HG02840 (cell line): ENCODE measurements around the gene ELMOD3.

ENCODE experiments used
- ATAC-seq: cut with Tn5 transposase; IDR thresholded peaks from one replicate; pipeline ENCODE4 v1.9.1; 2021; ENCODE audit warnings: mild to moderate bottlenecking, moderate library complexity, moderate number of reproducible peaks; ENCODE audit not compliant: unreplicated experiment, low FRiP score

ELMOD3 gene

DNA sequence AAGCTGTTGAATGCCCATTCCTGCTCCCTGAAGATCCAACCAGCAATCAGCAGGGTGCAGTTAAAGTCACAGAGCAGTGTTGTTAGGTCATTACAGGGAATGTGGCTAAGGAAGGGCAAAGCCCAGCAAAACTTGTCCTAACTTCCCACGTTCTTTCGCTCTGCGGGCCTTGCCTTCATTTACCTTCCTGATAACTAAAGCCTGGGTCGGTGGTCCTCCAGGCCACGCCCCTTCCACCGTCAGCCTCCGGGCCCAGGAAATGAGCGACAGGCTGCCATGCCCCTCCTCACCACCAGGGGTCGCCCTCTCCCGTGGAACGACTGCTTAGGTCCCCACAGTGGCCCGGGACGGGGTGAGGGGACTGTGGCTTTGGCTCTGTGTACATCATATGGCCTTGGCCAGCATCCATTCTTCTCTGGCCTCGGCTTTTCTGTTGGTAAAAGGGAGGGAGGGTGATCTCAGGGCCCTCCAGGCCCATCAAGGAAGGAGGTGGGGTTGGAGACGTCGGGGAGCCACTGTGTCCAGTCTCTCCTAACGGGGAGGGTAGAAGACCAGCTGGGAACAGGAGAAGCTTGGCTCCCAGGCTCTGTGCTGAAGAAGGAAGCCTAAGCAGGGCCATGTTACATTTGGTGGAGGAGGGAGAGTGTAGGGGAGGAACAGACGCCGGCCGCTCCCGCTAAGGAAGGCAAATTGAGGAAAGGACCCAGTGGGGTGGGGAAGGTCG, 66.1 kb downstream of the ELMOD3 start:
- ATAC-seq: no peak

- ATAC-seq: no peak
Observed at GRCh38 chr2:85421260-85422071, 66.9 kb downstream of the ELMOD3 start.

DNA sequence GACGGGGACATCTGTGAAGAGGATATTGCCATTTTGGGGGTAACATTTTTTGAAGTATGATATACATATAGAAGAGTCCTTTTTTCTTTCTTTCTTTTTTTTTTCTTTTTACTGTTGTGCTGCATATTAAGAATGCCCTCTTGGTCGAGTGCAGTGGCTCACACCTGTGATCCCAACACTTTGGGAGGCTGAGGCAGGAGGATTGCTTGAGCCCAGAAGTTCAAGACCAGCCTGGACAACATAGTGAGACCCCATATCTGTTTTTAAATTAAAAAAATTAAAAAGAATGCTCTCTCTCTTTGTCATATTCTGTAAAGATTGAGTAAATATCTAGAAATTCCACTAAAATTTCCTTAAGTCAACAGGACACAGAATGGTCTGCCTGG, 67.5 kb downstream of the ELMOD3 start:
- ATAC-seq: no peak

DNA sequence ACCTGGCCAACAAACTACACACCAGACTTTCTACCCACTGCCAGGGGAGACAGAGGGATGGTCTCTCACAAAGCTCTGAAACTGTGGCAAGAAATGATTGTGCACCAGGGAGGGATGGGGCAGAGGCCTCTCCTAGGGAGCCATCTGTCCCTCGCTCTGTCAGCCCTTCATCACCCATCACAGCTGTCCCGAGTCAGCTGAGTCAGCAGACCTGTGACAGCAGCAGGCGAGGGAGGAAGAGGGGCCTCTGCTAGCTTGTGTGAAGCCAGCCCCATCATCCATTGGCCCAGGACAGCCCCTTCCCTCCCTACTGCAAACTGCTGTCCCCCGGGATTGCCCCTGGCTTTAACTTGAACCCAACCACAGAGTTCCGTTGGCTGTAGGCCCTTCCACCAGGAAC, 69.0 kb downstream of the ELMOD3 start:
- ATAC-seq: no peak

- ATAC-seq: no peak
Observed at GRCh38 chr2:85425588-85425987, 71.0 kb downstream of the ELMOD3 start.

DNA sequence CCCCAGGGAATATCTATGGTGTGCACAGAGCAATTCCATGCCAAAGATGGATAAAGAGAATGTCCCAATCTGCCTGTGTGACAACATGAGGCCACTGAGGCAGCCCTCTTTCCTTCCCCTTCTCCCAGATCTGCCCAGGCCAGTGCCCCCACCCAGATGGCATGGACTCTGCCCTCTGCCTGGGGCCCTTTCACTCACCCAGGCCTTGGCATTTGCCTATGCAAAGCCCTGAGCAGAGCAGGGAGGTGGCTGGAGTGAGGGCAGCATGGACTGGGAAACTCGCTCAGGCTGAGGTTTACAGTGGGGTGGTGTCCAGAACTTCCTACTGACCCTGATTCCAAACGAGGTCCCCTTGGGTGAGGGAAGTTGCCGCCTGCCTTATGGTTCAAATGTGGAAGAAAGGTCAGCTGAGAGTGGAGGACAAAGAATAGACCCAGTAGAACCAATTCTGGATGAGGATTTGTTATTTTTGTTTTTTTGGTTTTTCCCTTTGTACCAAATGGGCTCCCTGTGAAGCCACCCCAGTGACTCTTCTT, 72.8 kb downstream of the ELMOD3 start:
- ATAC-seq: no peak

DNA sequence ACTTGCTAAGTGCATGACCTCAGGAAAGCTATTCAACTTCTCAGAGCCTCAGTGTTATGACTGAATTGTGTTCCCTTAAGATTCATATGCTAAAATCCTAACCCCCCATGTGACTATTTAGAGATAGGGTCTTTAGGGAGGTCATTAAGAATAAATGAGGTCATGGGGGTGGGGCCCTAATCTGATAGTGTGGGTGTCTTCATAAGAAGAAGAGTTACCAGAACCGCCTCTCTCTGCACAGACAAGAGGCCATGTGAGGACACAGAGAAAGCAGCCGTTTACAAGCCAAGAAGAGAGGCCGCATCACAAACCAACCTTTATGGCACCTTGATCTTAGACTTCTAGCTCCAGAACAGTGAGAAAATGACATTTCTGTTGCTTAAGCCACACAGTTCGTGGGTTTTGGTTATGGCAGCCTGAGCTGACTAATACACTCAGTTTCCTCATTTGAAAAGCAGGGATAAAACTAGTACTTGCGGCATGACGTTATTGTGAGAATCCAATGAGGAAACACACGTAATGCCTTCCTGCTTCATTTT, 73.8 kb downstream of the ELMOD3 start:
- ATAC-seq: no peak

DNA sequence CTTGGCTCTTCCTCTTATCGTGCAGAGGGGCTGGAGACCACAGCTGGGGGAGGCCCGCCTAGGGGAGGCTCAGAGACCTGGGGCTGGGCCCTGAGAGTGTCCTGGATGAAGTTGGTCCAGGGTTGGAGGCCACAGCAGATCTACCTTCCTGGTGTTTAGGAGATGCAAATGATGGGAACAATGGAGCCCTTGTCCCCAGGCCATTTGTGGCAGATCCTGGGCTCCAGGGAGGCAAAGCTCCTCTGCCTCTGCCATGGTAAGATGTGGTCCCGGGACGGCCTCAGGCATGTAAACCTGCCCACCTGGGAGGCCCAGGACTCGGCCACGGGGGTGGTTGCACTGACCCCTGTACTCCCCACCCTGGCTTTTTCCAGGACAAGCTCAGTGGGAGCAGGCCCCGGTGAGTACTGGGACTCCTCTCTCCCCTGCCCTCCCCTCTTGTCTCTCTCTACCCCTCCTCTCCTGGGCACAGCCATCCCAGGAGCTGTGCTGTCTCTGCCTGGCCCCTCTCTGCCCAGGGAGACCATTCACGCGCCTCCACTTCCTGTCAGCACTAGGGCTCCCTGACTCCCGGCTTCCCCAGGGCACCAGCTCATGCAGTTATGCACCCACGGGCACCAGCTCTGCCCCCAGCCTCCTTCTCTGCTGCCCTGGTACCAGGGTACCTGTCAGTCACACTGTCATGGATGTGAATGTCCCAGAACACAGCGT, 74.8 kb downstream of the ELMOD3 start:
- no peak for ATAC-seq

DNA sequence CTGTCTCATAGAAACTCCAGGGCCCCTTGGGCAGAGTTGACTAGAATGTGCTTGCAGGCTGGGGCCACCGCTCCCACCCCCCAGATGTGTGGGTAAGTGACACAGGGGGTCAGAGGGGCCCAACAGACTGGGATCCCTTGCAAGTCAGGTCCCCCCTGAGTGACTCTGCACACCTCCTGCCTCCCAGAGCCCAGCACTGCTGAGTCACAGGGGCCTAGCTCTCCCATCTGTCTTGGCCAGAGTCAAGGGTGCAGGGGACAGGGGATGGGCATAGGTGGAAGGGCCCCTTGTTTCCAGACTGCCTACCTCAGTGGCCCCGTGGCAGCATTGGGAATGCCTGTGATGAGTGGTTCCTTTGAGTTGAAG, 75.3 kb downstream of the ELMOD3 start:
- ATAC-seq: no peak

DNA sequence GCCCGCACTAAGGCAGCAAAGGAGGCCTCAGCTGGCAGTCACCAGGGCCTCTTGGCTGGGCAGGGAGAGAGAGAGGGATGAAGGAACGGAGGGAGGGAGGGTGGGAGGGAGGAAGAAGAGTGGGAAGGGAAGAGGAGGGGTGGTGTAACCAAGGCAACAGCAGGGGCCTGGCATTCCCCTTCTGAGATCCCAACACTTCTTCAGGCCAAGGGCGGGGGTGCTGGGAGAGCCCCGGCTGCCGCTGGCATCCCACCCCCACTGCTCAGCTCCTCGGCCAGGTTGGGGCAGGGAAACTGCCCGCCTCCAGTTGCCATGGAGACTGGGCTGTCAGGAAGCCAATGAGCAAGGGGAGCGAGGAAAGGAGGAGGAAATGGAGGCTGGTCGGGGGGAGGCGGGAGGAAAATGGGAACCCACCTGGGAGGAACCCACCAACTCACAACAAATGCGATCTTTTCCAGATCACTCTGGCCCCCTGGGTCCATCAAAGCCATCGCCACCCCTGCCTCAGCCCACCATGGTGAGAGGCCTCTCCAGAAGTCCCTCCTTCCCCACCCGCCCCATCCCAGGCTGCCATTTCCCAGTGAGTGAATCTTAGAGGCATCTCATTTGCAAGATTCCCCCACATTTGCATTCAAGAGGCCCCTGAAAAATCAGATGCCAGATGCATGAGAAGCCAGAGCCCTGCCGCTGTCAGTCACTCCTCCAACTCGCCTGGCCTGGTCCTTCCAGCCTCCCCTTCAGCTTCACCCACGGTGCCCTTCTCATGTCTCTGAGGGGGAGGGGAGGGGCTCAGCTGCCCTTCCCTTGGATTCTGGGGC, 76.4 kb downstream of the ELMOD3 start:
- no peak for ATAC-seq

DNA sequence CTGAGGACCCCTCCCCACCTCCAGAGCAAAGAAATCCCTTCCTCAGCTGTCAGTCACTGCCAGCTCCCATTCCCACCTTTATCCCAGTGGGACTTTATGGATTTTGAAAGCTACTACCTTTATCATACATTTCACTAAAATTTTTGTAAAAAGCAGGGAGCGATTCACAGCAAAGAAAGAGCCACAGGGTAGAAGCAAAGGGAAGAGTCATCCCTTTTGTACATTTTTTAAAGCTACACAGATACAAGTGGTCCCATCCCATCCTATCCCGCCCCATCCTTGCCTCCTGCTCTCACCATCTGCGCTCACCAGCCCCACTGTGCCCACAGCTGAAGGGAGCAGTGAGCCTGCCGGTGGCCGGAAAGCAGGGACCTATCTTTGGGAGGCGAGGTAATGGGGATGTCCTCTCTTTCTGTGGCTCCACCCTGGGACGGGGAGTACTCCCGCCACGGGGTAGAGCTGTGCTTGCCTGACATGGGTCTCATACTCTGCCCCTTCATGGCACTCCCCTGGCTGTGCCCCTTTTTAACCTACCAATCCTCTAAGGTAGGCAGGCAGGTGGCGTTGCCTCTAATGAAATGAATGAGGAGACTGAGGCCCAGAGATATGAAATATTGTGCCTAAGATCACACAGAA, 77.1 kb downstream of the ELMOD3 start:
- ATAC-seq: no peak

GRCh38 chr2:85433511-85434089, 79.0 kb downstream of the ELMOD3 start:
- no peak for ATAC-seq

DNA sequence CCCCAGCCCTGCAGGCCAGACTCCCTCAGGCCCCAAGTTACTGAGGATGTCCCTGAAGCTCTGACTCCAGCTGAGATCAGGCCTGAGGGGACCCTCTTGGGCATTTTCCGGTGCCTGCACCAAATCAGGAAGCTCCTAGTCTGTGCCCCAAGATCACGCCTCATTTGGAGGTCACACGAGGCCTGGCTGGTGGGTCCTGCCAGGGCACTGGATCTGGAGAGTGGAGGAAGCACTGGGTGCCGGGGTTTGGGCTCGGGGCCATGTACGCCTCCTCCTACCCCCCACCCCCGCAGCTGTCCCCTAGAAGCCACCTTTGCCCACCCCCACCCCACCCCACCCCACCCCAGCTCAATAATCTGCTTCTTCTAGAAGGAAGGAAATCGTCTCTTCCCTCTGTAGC, 80.1 kb downstream of the ELMOD3 start:
- no peak for ATAC-seq

GRCh38 chr2:85435220-85435958, 80.8 kb downstream of the ELMOD3 start:
- ATAC-seq: no peak

DNA sequence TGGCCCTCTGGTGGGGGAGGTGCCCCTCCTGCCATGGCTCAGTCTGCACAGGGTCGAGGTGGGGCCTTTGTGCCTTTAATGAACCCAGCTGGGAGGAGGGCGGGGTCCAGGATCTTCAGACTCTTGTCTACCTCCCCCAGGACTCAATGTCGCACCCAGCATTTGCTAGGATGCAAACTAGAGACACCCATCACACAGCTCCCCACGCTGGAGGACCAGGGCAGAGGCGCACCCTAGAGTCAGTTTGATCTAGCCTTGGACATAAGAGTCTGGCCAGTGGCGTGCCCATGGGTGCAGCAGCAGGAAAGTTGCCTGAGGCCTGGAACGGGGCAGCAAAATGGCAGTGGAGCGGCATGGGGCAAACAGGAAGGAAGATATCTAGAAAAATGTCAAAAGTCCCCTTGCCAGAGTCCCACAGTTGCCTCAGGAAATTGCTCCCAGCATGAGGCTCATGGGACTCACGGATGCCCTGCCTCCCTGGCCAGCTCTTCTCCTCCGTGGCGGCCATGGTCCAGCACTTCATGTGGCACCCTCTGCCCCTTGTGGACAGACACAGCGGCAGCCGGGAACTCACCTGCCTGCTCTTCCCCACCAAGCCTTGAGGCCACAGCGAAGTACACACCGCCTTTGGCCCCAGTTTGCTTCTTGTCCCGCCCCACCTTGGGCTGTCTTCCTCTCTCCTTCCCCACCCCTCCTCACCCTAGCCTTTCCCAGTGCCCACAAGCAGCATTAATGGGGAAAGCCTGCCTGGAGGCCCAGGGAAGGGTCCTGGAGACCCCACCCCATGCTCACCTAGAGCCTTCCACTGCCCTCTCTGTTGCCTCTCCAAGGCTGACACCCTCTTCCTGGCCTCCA, 81.6 kb downstream of the ELMOD3 start:
- ATAC-seq: no peak

GRCh38 chr2:85436836-85437487, 82.4 kb downstream of the ELMOD3 start:
- ATAC-seq: no peak
